B cell (primary cell): ENCODE measurements around the gene ARHGAP28. TPM values are rescaled to one million over a fixed set of nuclear protein-coding genes. Genes with fewer than 3 reads are reported as not detected.

Experiments used
- ATAC-seq: fragments of 200-7000 bp; cut with Tn5 transposase; one replicate; pipeline ENCODE4 v1.10.0; 2021; ENCODE audit warnings: low read depth, mild to moderate bottlenecking, moderate number of reproducible peaks, moderate library complexity
- CTCF ChIA-PET: fragments of 350-600 bp; sonication (Branson Sonifier 250); formaldehyde crosslinking; loops from one replicate; lab custom pipeline; 2021; ENCODE audit warnings: antibody characterized with exemption, inconsistent platforms; lab: Charles Lee
- POLR2A ChIA-PET: fragments of 350-600 bp; sonication (Branson Sonifier 250); formaldehyde crosslinking; loops from one replicate; lab custom pipeline; 2021; ENCODE audit warnings: antibody characterized with exemption; lab: Charles Lee
- DNase-seq: peaks from one replicate; pipeline ENCODE4 v3.0.0; 2013
- H2AFZ ChIP-seq: 2 replicates; pipeline ENCODE4 v1.6.1; 2012; ENCODE audit warnings: mild to moderate bottlenecking, low read depth, low read length; ENCODE audit not compliant: insufficient read depth, poor library complexity, severe bottlenecking
- H3K27ac ChIP-seq, 2 donors: 1 replicate in 1 of 2; 2 replicates in 1 of 2; pipeline ENCODE4 v1.5.1; 2012 to 2013; ENCODE audit warnings: low read length in 2 of 2, mild to moderate bottlenecking in 2 of 2, moderate library complexity in 1 of 2
- H3K27me3 ChIP-seq, 4 experiments: fragments of 200-600 bp in 1 of 4; sonication (generic) in 1 of 4; replicated peaks in 1 of 4; 1 replicate in 2 of 4; 2 replicates in 2 of 4; pipeline versions ENCODE4 v1.6.1 to v1.7.0; 2013 to 2016; ENCODE audit warnings: low read length in 3 of 4, mild to moderate bottlenecking in 2 of 4, mixed read lengths in 1 of 4, moderate library complexity in 1 of 4; ENCODE audit not compliant: insufficient read depth in 4 of 4, control insufficient read depth in 3 of 4; ENCODE audit errors: control extremely low read depth in 1 of 4
- H3K36me3 ChIP-seq, 2 experiments: replicated peaks in 1 of 2; 1 replicate in 1 of 2; 2 replicates in 1 of 2; pipeline versions ENCODE4 v1.6.1 to v1.7.1; 2013; ENCODE audit warnings: low read length in 1 of 2; ENCODE audit not compliant: insufficient read depth in 2 of 2, control insufficient read depth in 1 of 2; ENCODE audit errors: control extremely low read depth in 1 of 2, extremely low read depth in 1 of 2
- H3K4me1 ChIP-seq, 2 donors: fragments of 200-600 bp in 1 of 2; sonication (generic) in 1 of 2; 1 replicate in 1 of 2; 2 replicates in 1 of 2; pipeline versions ENCODE4 v1.5.1 to v1.6.1; 2013 to 2017; ENCODE audit warnings: low read length in 2 of 2; ENCODE audit not compliant: control insufficient read depth in 2 of 2, insufficient read depth in 2 of 2
- H3K4me2 ChIP-seq: replicated peaks from 2 replicates; pipeline ENCODE3; 2012; ENCODE audit warnings: mild to moderate bottlenecking, low read depth, low read length; ENCODE audit not compliant: poor library complexity, severe bottlenecking
- H3K4me3 ChIP-seq, 5 experiments: fragments of 200-600 bp in 1 of 5; sonication (generic) in 1 of 5; 1 replicate in 3 of 5; 2 replicates in 2 of 5; pipeline versions ENCODE4 v1.5.1 to v1.7.0; 2011 to 2016; ENCODE audit warnings: low read length in 4 of 5, mild to moderate bottlenecking in 4 of 5, low read depth in 2 of 5, control low read depth in 1 of 5, moderate library complexity in 1 of 5; ENCODE audit not compliant: insufficient read depth in 1 of 5; ENCODE audit errors: control extremely low read depth in 1 of 5, extremely low read depth in 1 of 5
- H3K79me2 ChIP-seq: fragments of 200-600 bp; sonication (generic); one replicate; pipeline ENCODE4 v1.6.0; 2016; ENCODE audit warnings: low read length; ENCODE audit not compliant: control insufficient read depth, insufficient read depth
- H3K9ac ChIP-seq: fragments of 200-600 bp; sonication (generic); 2 replicates; pipeline ENCODE4 v1.6.1; 2017; ENCODE audit warnings: mild to moderate bottlenecking, low read length, moderate library complexity
- H3K9me3 ChIP-seq, 3 donors: one replicate each; pipeline versions ENCODE4 v1.6.1 to v1.7.1; 2013; ENCODE audit warnings: low read length in 2 of 3; ENCODE audit not compliant: control insufficient read depth in 2 of 3, insufficient read depth in 1 of 3; ENCODE audit errors: control extremely low read depth in 1 of 3
- H4K20me1 ChIP-seq: 2 replicates; pipeline ENCODE4 v1.6.0; 2012; ENCODE audit warnings: mild to moderate bottlenecking, low read length; ENCODE audit not compliant: insufficient read depth, control insufficient read depth, poor library complexity, severe bottlenecking
- H3K27ac Mint-ChIP-seq: one replicate; pipeline ENCODE4 v1.8.0; 2021; ENCODE audit warnings: mixed read lengths
- H3K27me3 Mint-ChIP-seq: one replicate; pipeline ENCODE4 v1.8.0; 2021; ENCODE audit warnings: mixed read lengths
- H3K4me1 Mint-ChIP-seq: one replicate; pipeline ENCODE4 v1.8.0; 2021; ENCODE audit warnings: mixed read lengths
- H3K4me3 Mint-ChIP-seq: one replicate; pipeline ENCODE4 v1.8.0; 2021; ENCODE audit warnings: mixed read lengths
- H3K9me3 Mint-ChIP-seq: one replicate; pipeline ENCODE4 v1.8.0; 2022; ENCODE audit warnings: mixed read lengths; ENCODE audit not compliant: insufficient read depth
- EZH2 ChIP-seq: IDR thresholded peaks from 2 replicates; pipeline ENCODE4 v1.6.1; 2012; ENCODE audit warnings: borderline replicate concordance, low read depth, mild to moderate bottlenecking, moderate library complexity, low read length; ENCODE audit not compliant: insufficient read depth, poor library complexity, severe bottlenecking
- WGBS: methylation state at CpG from one replicate; pipeline ENCODE4 v1.1.5; 2013; ENCODE audit warnings: missing lambda C conversion rate; ENCODE audit not compliant: insufficient coverage; 5-methylcytosine and 5-hydroxymethylcytosine counted together
- intact Hi-C: fragments of 100-400 bp; cut with micrococcal nuclease; formaldehyde crosslinking; loops from one replicate; pipeline ENCODE4 v1.10.0; 2022
- polyA plus RNA-seq: library from polyadenylated mRNA; depleted of rRNA; stranded (reverse); fragments of >200 nt; gene quantifications from 2 replicates; pipeline ENCODE4 v1.2.3, GENCODE V29; 2012
- total RNA-seq, 2 donors: library from RNA; stranded (reverse); fragments of 120-200 nt in 1 of 2; gene quantifications; 1 replicate in 1 of 2; 2 replicates in 1 of 2; pipeline versions ENCODE4 v1.2.3 to v1.2.4, GENCODE V29; 2013 to 2022
- TF ChIP-seq, protein P1 (sequence below): fragments of 200-600 bp; IDR thresholded peaks from one replicate; pipeline ENCODE4 v1.8.0; 2022; ENCODE audit warnings: antibody characterized with exemption, mild to moderate bottlenecking

ARHGAP28 gene
- total and polyA plus RNA-seq, 2 donors (not counting 1 experiment from before 2014, with no cell fraction given) = not detected

- H3K27me3 Mint-ChIP-seq = peaks cover 4% of the 10 kb centered on the region
- intact Hi-C loops = no loop called here
- no peaks in the 10 kb centered on the region for H3K4me1 Mint-ChIP-seq
- Histone ChIP-seq H3K9me3 (no peaks in the 10 kb centered on the region), H2AFZ (no peak overlapping the region), H3K4me1 (no peaks in the 10 kb centered on the region), H3K4me2 (no peak overlapping the region), H3K27me3 (no peaks in the 10 kb centered on the region), H3K9ac (no peak overlapping the region), H3K79me2 (no peaks in the 10 kb centered on the region), H3K36me3 (no peaks in the 10 kb centered on the region), H3K4me3 (no peak overlapping the region), H4K20me1 (no peaks in the 10 kb centered on the region), H3K27ac (no peak overlapping the region)
- ATAC-seq = no peak
- DNase-seq = no peak
- no peak overlapping the region for H3K27ac Mint-ChIP-seq
- no CpG with 5 or more reads among the region's 1 CpG for WGBS
- POLR2A ChIA-PET = no interaction called here
- CTCF ChIA-PET = no interaction called here
- H3K9me3 Mint-ChIP-seq = no peaks in the 10 kb centered on the region
- TF ChIP-seq, protein P1, sequence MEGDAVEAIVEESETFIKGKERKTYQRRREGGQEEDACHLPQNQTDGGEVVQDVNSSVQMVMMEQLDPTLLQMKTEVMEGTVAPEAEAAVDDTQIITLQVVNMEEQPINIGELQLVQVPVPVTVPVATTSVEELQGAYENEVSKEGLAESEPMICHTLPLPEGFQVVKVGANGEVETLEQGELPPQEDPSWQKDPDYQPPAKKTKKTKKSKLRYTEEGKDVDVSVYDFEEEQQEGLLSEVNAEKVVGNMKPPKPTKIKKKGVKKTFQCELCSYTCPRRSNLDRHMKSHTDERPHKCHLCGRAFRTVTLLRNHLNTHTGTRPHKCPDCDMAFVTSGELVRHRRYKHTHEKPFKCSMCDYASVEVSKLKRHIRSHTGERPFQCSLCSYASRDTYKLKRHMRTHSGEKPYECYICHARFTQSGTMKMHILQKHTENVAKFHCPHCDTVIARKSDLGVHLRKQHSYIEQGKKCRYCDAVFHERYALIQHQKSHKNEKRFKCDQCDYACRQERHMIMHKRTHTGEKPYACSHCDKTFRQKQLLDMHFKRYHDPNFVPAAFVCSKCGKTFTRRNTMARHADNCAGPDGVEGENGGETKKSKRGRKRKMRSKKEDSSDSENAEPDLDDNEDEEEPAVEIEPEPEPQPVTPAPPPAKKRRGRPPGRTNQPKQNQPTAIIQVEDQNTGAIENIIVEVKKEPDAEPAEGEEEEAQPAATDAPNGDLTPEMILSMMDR = no peak
- TF ChIP-seq EZH2 = no peak
- H3K4me3 Mint-ChIP-seq = no peak overlapping the region
These were observed 7.8 kb upstream of the ARHGAP28 start for GRCh38 chr18:6721755-6722154.

DNA sequence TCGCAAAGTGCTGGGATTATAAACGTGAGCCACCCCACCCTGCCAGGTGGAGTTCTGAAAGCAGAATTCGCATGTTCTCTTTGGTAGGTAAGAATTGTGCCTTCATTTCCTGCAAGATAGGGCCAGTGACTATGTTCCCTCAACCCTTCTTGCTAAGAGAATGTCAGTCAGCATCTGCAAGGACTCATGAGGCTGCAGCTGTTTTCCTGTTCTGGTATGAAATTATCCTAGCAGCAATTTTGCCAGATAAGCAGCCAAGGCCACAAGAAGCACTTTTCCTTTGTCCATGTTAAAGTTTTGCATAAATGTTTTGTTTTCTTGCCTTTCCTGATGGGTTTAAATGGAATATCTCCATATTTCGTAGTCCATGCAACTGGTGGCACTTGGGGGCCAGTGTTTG, 6.8 kb upstream of the ARHGAP28 start:
- no peaks in the 10 kb centered on the region for H4K20me1 ChIP-seq
- no peak overlapping the region for H2AFZ ChIP-seq
- no peak for TF ChIP-seq EZH2
- TF ChIP-seq, protein P1 = no peak
- no peak overlapping the region for H3K27ac Mint-ChIP-seq
- no peak overlapping the region for H3K4me3 ChIP-seq
- H3K9ac ChIP-seq = no peak overlapping the region
- ChIA-PET POLR2A (no interaction called here), CTCF (no interaction called here)
- H3K4me1 ChIP-seq = no peaks in the 10 kb centered on the region
- intact Hi-C loops = no loop called here
- WGBS = 90% methylated on average over 4 of the region's 4 CpGs
- H3K4me1 Mint-ChIP-seq = no peaks in the 10 kb centered on the region
- H3K27ac ChIP-seq = no peak overlapping the region
- no peaks in the 10 kb centered on the region for H3K79me2 ChIP-seq
- H3K27me3 ChIP-seq = no peaks in the 10 kb centered on the region
- H3K4me3 Mint-ChIP-seq = no peak overlapping the region
- H3K9me3 ChIP-seq = no peaks in the 10 kb centered on the region
- no peak overlapping the region for H3K4me2 ChIP-seq
- no peaks in the 10 kb centered on the region for H3K9me3 Mint-ChIP-seq
- H3K36me3 ChIP-seq = no peaks in the 10 kb centered on the region
- DNase-seq (no peak), ATAC-seq (no peak)
- peaks cover 10% of the 10 kb centered on the region for H3K27me3 Mint-ChIP-seq
